Stimulated activated naive CD4-positive, alpha-beta T cell (primary cell): ENCODE results near the gene SEC63.
"Not testable (repeated sequence)": the region's sequence is repeated elsewhere in the genome, so short reads cannot be mapped to it uniquely, and the experiment has no call there.

ENCODE experiments used
- DNase-seq, 6 experiments: peaks; one replicate each; lab custom pipeline; 2025; lab: John Stamatoyannopoulos, UW

The SEC63 gene

GRCh38 chr6:107928984-107929383 is 29.0 kb downstream of the SEC63 start:
- DNase-seq, result no peak

GRCh38 chr6:107926697-107927544 is 31.1 kb downstream of the SEC63 start:
- DNase-seq, result not testable (repeated sequence)

- no peak for DNase-seq
Observed at GRCh38 chr6:107917451-107918375, 40.3 kb downstream of the SEC63 start.

- DNase-seq, result not testable (repeated sequence)
Observed at GRCh38 chr6:107916961-107917360, 41.0 kb downstream of the SEC63 start.

- DNase-seq, result no peak
Observed at GRCh38 chr6:107911692-107912091, 46.3 kb downstream of the SEC63 start.

GRCh38 chr6:107894809-107895396 is 63.1 kb downstream of the SEC63 start:
- no peak for DNase-seq

GRCh38 chr6:107890431-107890830 is 67.6 kb downstream of the SEC63 start:
- not testable (repeated sequence) for DNase-seq

GRCh38 chr6:107885950-107886349 is 72.1 kb downstream of the SEC63 start:
- not testable (repeated sequence) for DNase-seq

GRCh38 chr6:107879941-107880340 is 78.1 kb downstream of the SEC63 start:
- DNase-seq, result no peak

- no peak for DNase-seq
Observed at GRCh38 chr6:107877968-107878367, 80.0 kb downstream of the SEC63 start.

- DNase-seq, result no peak
Observed at GRCh38 chr6:107871976-107872375, 86.0 kb downstream of the SEC63 start.

GRCh38 chr6:107871512-107871911 is 86.5 kb downstream of the SEC63 start:
- DNase-seq, result not testable (repeated sequence)

- no peak for DNase-seq
Observed at GRCh38 chr6:107871016-107871415, 87.0 kb downstream of the SEC63 start.

GRCh38 chr6:107870381-107870780 is 87.6 kb downstream of the SEC63 start:
- DNase-seq, result no peak

GRCh38 chr6:107869871-107870270 is 88.1 kb downstream of the SEC63 start:
- no peak for DNase-seq

GRCh38 chr6:107868867-107869611 is 89.0 kb downstream of the SEC63 start:
- no peak for DNase-seq

GRCh38 chr6:107867302-107867615 is 90.7 kb downstream of the SEC63 start:
- DNase-seq, result no peak

GRCh38 chr6:107866606-107867301 is 91.3 kb downstream of the SEC63 start:
- DNase-seq, result peak in 4 of 6 experiments; percentile 11 to 64 (median 41)

- no peak for DNase-seq
Observed at GRCh38 chr6:107864226-107865127, 93.5 kb downstream of the SEC63 start.

GRCh38 chr6:107862383-107862782 is 95.6 kb downstream of the SEC63 start:
- no peak for DNase-seq
